ENCODE data around the gene DGKK.

- TF ChIP-seq CTCF (IDR thresholded peaks at IDR 0.05) (no peak), POLR2AphosphoS5 (IDR thresholded peaks at IDR 0.05) (no peak), EP300 (IDR thresholded peaks at IDR 0.05; ENCODE audit: low read depth) (no peak), POLR2A (IDR thresholded peaks at IDR 0.05) (no peak)
These were observed 11.0 kb downstream of the DGKK start for GRCh38 chrX:50459615-50460014.

Measured in transverse colon (tissue), 4 donors.